ENCODE data around the gene TRIM39. TPM values are rescaled to one million over a fixed set of nuclear protein-coding genes. Genes with fewer than 3 reads are reported as not detected.

Gene TRIM39
- total RNA-seq, 2 donors from 2014 or later: 10.1 to 12.1 TPM

- Histone ChIP-seq H3K36me3 (no peaks in the 10 kb centered on the region), H3K9me3 (no peaks in the 10 kb centered on the region), H3K27ac (no peak overlapping the region), H3K9ac (ENCODE audit: low read depth in 2 of 2, low read length in 2 of 2) (no peak overlapping the region), H3K4me1 (peaks cover 8% of the 10 kb centered on the region), H3K27me3 (no peaks in the 10 kb centered on the region), H3K4me3 (no peak overlapping the region)
- no peak for DNase-seq
- TF ChIP-seq CTCF (IDR thresholded peaks at IDR 0.05): no peak
- intact Hi-C loops (cut with DNase I): no loop called here
Measured at GRCh38 chr6:30315156-30315555, 11.6 kb upstream of the TRIM39 start.

GRCh38 chr6:30317913-30318589, 8.7 kb upstream of the TRIM39 start:
- H3K27me3 ChIP-seq: no peaks in the 10 kb centered on the region
- no peaks in the 10 kb centered on the region for H3K9me3 ChIP-seq
- H3K36me3 ChIP-seq: no peaks in the 10 kb centered on the region
- H3K9ac ChIP-seq (ENCODE audit: low read depth in 2 of 2, low read length in 2 of 2): no peak overlapping the region
- no peak overlapping the region for H3K4me3 ChIP-seq
- intact Hi-C loops (cut with DNase I): no loop called here
- TF ChIP-seq CTCF (IDR thresholded peaks at IDR 0.05): no peak
- H3K4me1 ChIP-seq: peaks cover 8% of the 10 kb centered on the region
- H3K27ac ChIP-seq: no peak overlapping the region
- DNase-seq: no peak

GRCh38 chr6:30319146-30319835, 7.4 kb upstream of the TRIM39 start:
- H3K27ac ChIP-seq: no peak overlapping the region
- TF ChIP-seq CTCF (IDR thresholded peaks at IDR 0.05): no peak
- DNase-seq: no peak

GRCh38 chr6:30321692-30322388, 4.9 kb upstream of the TRIM39 start:
- no peaks in the 10 kb centered on the region for H3K27me3 ChIP-seq
- intact Hi-C loops (cut with DNase I): no loop called here
- no peaks in the 10 kb centered on the region for H3K36me3 ChIP-seq
- DNase-seq: no peak
- no peak overlapping the region for H3K27ac ChIP-seq
- no peak overlapping the region for H3K9ac ChIP-seq (ENCODE audit: low read depth in 2 of 2, low read length in 2 of 2)
- H3K9me3 ChIP-seq: no peaks in the 10 kb centered on the region
- peaks cover 8% of the 10 kb centered on the region for H3K4me1 ChIP-seq
- no peak overlapping the region for H3K4me3 ChIP-seq
- TF ChIP-seq CTCF (IDR thresholded peaks at IDR 0.05): no peak

More at GRCh38 chr6:30319146-30319835, 7.4 kb upstream of the TRIM39 start:
- Histone ChIP-seq H3K9me3 (no peaks in the 10 kb centered on the region), H3K9ac (ENCODE audit: low read depth in 2 of 2, low read length in 2 of 2) (no peak overlapping the region), H3K27me3 (no peaks in the 10 kb centered on the region), H3K4me3 (no peak overlapping the region), H3K36me3 (no peaks in the 10 kb centered on the region), H3K4me1 (peaks cover 8% of the 10 kb centered on the region)
- intact Hi-C loops (cut with DNase I): no loop called here

GRCh38 chr6:30322527-30323501, 3.9 kb upstream of the TRIM39 start:
- Histone ChIP-seq H3K4me3 (no peak overlapping the region), H3K27me3 (no peaks in the 10 kb centered on the region), H3K27ac (no peak overlapping the region), H3K9me3 (no peaks in the 10 kb centered on the region), H3K4me1 (peaks cover 3% of the 10 kb centered on the region), H3K9ac (ENCODE audit: low read depth in 2 of 2, low read length in 2 of 2) (no peak overlapping the region), H3K36me3 (no peaks in the 10 kb centered on the region)
- no peak for TF ChIP-seq CTCF (IDR thresholded peaks at IDR 0.05)
- DNase-seq: no peak
- intact Hi-C loops (cut with DNase I): no loop called here

Data from colonic mucosa (tissue), 4 donors.